BLaER1 treated with 17β-estradiol and CSF1 and Interleukin-3, amounts not matched to agents 10 nM and 100 nM (cell line): ENCODE data around the gene DTX4.
A peak's percentile ranks its signal among the peaks of the same experiment; 100 is the strongest.

Experiments used
- H3K27ac ChIP-seq, 11 experiments: shearing (Covaris generic); formaldehyde crosslinking; 2 replicates each; pipeline ENCODE4 v1.8.1; 2022
- H3K27me3 ChIP-seq, 11 experiments: shearing (Covaris generic); formaldehyde crosslinking; 2 replicates each; pipeline ENCODE4 v1.8.1; 2022
- H3K36me3 ChIP-seq, 11 experiments: shearing (Covaris generic); formaldehyde crosslinking; 2 replicates each; pipeline ENCODE4 v1.8.1; 2022
- H3K4me1 ChIP-seq, 10 experiments: shearing (Covaris generic); formaldehyde crosslinking; 2 replicates each; pipeline ENCODE4 v1.8.1; 2022
- H3K4me2 ChIP-seq, 11 experiments: shearing (Covaris generic); formaldehyde crosslinking; 2 replicates each; pipeline ENCODE4 v1.8.1; 2022
- H3K4me3 ChIP-seq, 10 experiments: shearing (Covaris generic); formaldehyde crosslinking; 2 replicates each; pipeline ENCODE4 v1.8.1; 2022
- H3K9ac ChIP-seq, 11 experiments: shearing (Covaris generic); formaldehyde crosslinking; 2 replicates each; pipeline ENCODE4 v1.8.1; 2022
- H3K9me3 ChIP-seq, 11 experiments: shearing (Covaris generic); formaldehyde crosslinking; replicated peaks in 1 of 11; 2 replicates each; pipeline ENCODE4 v1.8.1; 2022
- H4K20me1 ChIP-seq, 11 experiments: shearing (Covaris generic); formaldehyde crosslinking; 2 replicates each; pipeline ENCODE4 v1.8.1; 2022
- Cebpa-rat ChIP-seq, 11 experiments: shearing (Covaris generic); IDR thresholded peaks; 2 replicates each; pipeline ENCODE4 v1.8.1; 2022

Gene DTX4

GRCh38 chr11:59212222-59212621 lies 40.3 kb downstream of the DTX4 start:
- peak overlapping the region in 9 of 11 experiments; percentile 56 to 94 (median 80); a peak in 17 of 22 replicates for H3K27ac ChIP-seq
- H3K4me3 ChIP-seq: peak overlapping the region in 4 of 10 experiments; percentile 15 to 79 (median 48); a peak in 5 of 20 replicates
- H3K36me3 ChIP-seq: peaks cover 0 to 24% (median 0%) of the 10 kb centered on the region in 11 experiments; a peak in 3 of 22 replicates
- no peak for TF ChIP-seq Cebpa-rat (IDR thresholded peaks at IDR 0.05)
- H3K9ac ChIP-seq: peak overlapping the region in 5 of 11 experiments; percentile 17 to 91 (median 50); a peak in 8 of 22 replicates
- peaks cover 46 to 98% (median 68%) of the 10 kb centered on the region in 10 experiments for H3K4me1 ChIP-seq
- H3K4me2 ChIP-seq: peak overlapping the region; percentile 53 to 95 (median 75)
- H4K20me1 ChIP-seq: peaks cover 0 to 22% (median 0%) of the 10 kb centered on the region in 11 experiments; a peak in 2 of 22 replicates
- H3K27me3 ChIP-seq: no peaks in the 10 kb centered on the region
- H3K9me3 ChIP-seq: peaks cover 0 to 4% (median 0%) of the 10 kb centered on the region in 11 experiments; a peak in 1 of 22 replicates

GRCh38 chr11:59212744-59213631 lies 41.1 kb downstream of the DTX4 start, which contains the start of gene MPEG1:
Gene MPEG1 (minus strand): TSS chr11:59212927. CDS start chr11:59212865, 62 bp downstream.
- H3K9ac ChIP-seq: peak within 1 kb of the TSS in 6 of 11 experiments; percentile 17 to 91 (median 46); a peak in 11 of 22 replicates
- peaks cover 0 to 4% (median 0%) of the 10 kb centered on the region in 11 experiments; a peak in 3 of 22 replicates for H3K9me3 ChIP-seq
- peaks cover 0 to 15% (median 0%) of the 10 kb centered on the region in 11 experiments; a peak in 1 of 22 replicates for H4K20me1 ChIP-seq
- peaks cover 0 to 22% (median 0%) of the 10 kb centered on the region in 11 experiments; a peak in 3 of 22 replicates for H3K36me3 ChIP-seq
- peak within 1 kb of the TSS in 4 of 10 experiments; percentile 15 to 79 (median 48); a peak in 5 of 20 replicates for H3K4me3 ChIP-seq
- H3K4me2 ChIP-seq: peak within 1 kb of the TSS; percentile 53 to 95 (median 75)
- H3K27ac ChIP-seq: peak within 1 kb of the TSS in 9 of 11 experiments; percentile 56 to 94 (median 80); a peak in 17 of 22 replicates
- no peaks in the 10 kb centered on the region for H3K27me3 ChIP-seq
- peaks cover 45 to 98% (median 68%) of the 10 kb centered on the region in 10 experiments for H3K4me1 ChIP-seq
- no peak for TF ChIP-seq Cebpa-rat (IDR thresholded peaks at IDR 0.05)

- Histone ChIP-seq H3K36me3 (peaks cover 0 to 10% (median 0%) of the 10 kb centered on the region in 11 experiments; a peak in 3 of 22 replicates), H3K9ac (no peak overlapping the region), H4K20me1 (peaks cover 0 to 4% (median 0%) of the 10 kb centered on the region in 11 experiments; a peak in 1 of 22 replicates), H3K27ac (peak overlapping the region in 6 of 11 experiments; percentile 78 to 94 (median 81); a peak in 8 of 22 replicates), H3K27me3 (no peaks in the 10 kb centered on the region), H3K9me3 (peaks cover 0 to 4% (median 0%) of the 10 kb centered on the region in 11 experiments; a peak in 3 of 22 replicates), H3K4me2 (peak overlapping the region in 7 of 11 experiments; percentile 68 to 95 (median 86); a peak in 13 of 22 replicates), H3K4me3 (no peak overlapping the region), H3K4me1 (peaks cover 46 to 98% (median 74%) of the 10 kb centered on the region in 10 experiments)
- no peak for TF ChIP-seq Cebpa-rat (IDR thresholded peaks at IDR 0.05)
Observed at GRCh38 chr11:59214141-59214893, 42.4 kb downstream of the DTX4 start.

- Histone ChIP-seq H3K27ac (peak overlapping the region; percentile 74 to 98 (median 88)), H3K9me3 (peaks cover 0 to 4% (median 0%) of the 10 kb centered on the region in 11 experiments; a peak in 3 of 22 replicates), H3K9ac (peak overlapping the region; percentile 37 to 86 (median 75); a peak in 21 of 22 replicates), H3K4me2 (peak overlapping the region; percentile 61 to 95 (median 81)), H4K20me1 (no peaks in the 10 kb centered on the region), H3K36me3 (no peaks in the 10 kb centered on the region), H3K4me1 (peaks cover 51 to 98% (median 81%) of the 10 kb centered on the region in 10 experiments), H3K4me3 (peak overlapping the region in 2 of 10 experiments; percentile 3 to 10; a peak in 2 of 20 replicates), H3K27me3 (no peaks in the 10 kb centered on the region)
- TF ChIP-seq Cebpa-rat (IDR thresholded peaks at IDR 0.05): peak in 6 of 11 experiments; percentile 26 to 63 (median 34); a peak in 6 of 22 replicates
Observed at GRCh38 chr11:59216641-59217564, 45.0 kb downstream of the DTX4 start.

- H3K27me3 ChIP-seq: no peaks in the 10 kb centered on the region
- peaks cover 0 to 4% (median 0%) of the 10 kb centered on the region in 11 experiments; a peak in 4 of 22 replicates for H3K9me3 ChIP-seq
- H3K4me3 ChIP-seq: no peak overlapping the region
- no peak for TF ChIP-seq Cebpa-rat (IDR thresholded peaks at IDR 0.05)
- H3K36me3 ChIP-seq: no peaks in the 10 kb centered on the region
- peak overlapping the region in 10 of 11 experiments; percentile 53 to 98 (median 89); a peak in 20 of 22 replicates for H3K27ac ChIP-seq
- H3K4me1 ChIP-seq: peaks cover 46 to 98% (median 82%) of the 10 kb centered on the region in 10 experiments
- H3K4me2 ChIP-seq: peak overlapping the region in 10 of 11 experiments; percentile 15 to 90 (median 54); a peak in 16 of 22 replicates
- H3K9ac ChIP-seq: peak overlapping the region in 5 of 11 experiments; percentile 38 to 86 (median 78); a peak in 5 of 22 replicates
- H4K20me1 ChIP-seq: no peaks in the 10 kb centered on the region
Observed at GRCh38 chr11:59218319-59218718, 46.4 kb downstream of the DTX4 start.

GRCh38 chr11:59218893-59219292 lies 47.0 kb downstream of the DTX4 start:
- H3K4me1 ChIP-seq: peaks cover 43 to 98% (median 82%) of the 10 kb centered on the region in 10 experiments
- no peaks in the 10 kb centered on the region for H4K20me1 ChIP-seq
- peak overlapping the region in 2 of 11 experiments; percentile 85 to 86; a peak in 2 of 22 replicates for H3K9ac ChIP-seq
- peak overlapping the region in 5 of 11 experiments; percentile 65 to 90 (median 84); a peak in 12 of 22 replicates for H3K4me2 ChIP-seq
- no peak for TF ChIP-seq Cebpa-rat (IDR thresholded peaks at IDR 0.05)
- peak overlapping the region in 9 of 11 experiments; percentile 6 to 98 (median 90); a peak in 12 of 22 replicates for H3K27ac ChIP-seq
- no peaks in the 10 kb centered on the region for H3K27me3 ChIP-seq
- peaks cover 0 to 6% (median 0%) of the 10 kb centered on the region in 11 experiments; a peak in 6 of 22 replicates for H3K9me3 ChIP-seq
- H3K4me3 ChIP-seq: no peak overlapping the region
- no peaks in the 10 kb centered on the region for H3K36me3 ChIP-seq

GRCh38 chr11:59219836-59220235 lies 47.9 kb downstream of the DTX4 start:
- H3K4me2 ChIP-seq: peak overlapping the region in 5 of 11 experiments; percentile 0 to 90 (median 84); a peak in 7 of 22 replicates
- H3K9ac ChIP-seq: no peak overlapping the region
- H3K27ac ChIP-seq: peak overlapping the region in 5 of 11 experiments; percentile 68 to 98 (median 94); a peak in 8 of 22 replicates
- peaks cover 50 to 98% (median 83%) of the 10 kb centered on the region in 10 experiments for H3K4me1 ChIP-seq
- peaks cover 0 to 10% (median 0%) of the 10 kb centered on the region in 11 experiments; a peak in 6 of 22 replicates for H3K9me3 ChIP-seq
- no peaks in the 10 kb centered on the region for H4K20me1 ChIP-seq
- no peak overlapping the region for H3K4me3 ChIP-seq
- no peaks in the 10 kb centered on the region for H3K36me3 ChIP-seq
- H3K27me3 ChIP-seq: no peaks in the 10 kb centered on the region
- TF ChIP-seq Cebpa-rat (IDR thresholded peaks at IDR 0.05): no peak
